ENCODE measurements around the gene BNC2.

The BNC2 gene

GRCh38 chr9:16551692-16552091 lies 318.8 kb downstream of the BNC2 start:
- no peak overlapping the region for H3K4me2 ChIP-seq (ENCODE audit: low read length)
- H3K27ac ChIP-seq, result no peak overlapping the region
- TF ChIP-seq, protein P1, sequence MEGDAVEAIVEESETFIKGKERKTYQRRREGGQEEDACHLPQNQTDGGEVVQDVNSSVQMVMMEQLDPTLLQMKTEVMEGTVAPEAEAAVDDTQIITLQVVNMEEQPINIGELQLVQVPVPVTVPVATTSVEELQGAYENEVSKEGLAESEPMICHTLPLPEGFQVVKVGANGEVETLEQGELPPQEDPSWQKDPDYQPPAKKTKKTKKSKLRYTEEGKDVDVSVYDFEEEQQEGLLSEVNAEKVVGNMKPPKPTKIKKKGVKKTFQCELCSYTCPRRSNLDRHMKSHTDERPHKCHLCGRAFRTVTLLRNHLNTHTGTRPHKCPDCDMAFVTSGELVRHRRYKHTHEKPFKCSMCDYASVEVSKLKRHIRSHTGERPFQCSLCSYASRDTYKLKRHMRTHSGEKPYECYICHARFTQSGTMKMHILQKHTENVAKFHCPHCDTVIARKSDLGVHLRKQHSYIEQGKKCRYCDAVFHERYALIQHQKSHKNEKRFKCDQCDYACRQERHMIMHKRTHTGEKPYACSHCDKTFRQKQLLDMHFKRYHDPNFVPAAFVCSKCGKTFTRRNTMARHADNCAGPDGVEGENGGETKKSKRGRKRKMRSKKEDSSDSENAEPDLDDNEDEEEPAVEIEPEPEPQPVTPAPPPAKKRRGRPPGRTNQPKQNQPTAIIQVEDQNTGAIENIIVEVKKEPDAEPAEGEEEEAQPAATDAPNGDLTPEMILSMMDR (IDR thresholded peaks at IDR 0.05), result no peak
- H3K4me3 ChIP-seq (ENCODE audit: low read depth, low read length), result no peak overlapping the region
- no peaks in the 10 kb centered on the region for H3K79me2 ChIP-seq
- no peak overlapping the region for H2AFZ ChIP-seq
- no peaks in the 10 kb centered on the region for H3K9me3 ChIP-seq (ENCODE audit: control insufficient read depth, low read length)
- no peak overlapping the region for H3K9ac ChIP-seq
- no peaks in the 10 kb centered on the region for H3K36me3 ChIP-seq (ENCODE audit: control insufficient read depth, insufficient read depth, low read length)
- no peaks in the 10 kb centered on the region for H3K27me3 ChIP-seq (ENCODE audit: control insufficient read depth, insufficient read depth, low read length)
- H3K4me1 ChIP-seq, result no peaks in the 10 kb centered on the region

DNA sequence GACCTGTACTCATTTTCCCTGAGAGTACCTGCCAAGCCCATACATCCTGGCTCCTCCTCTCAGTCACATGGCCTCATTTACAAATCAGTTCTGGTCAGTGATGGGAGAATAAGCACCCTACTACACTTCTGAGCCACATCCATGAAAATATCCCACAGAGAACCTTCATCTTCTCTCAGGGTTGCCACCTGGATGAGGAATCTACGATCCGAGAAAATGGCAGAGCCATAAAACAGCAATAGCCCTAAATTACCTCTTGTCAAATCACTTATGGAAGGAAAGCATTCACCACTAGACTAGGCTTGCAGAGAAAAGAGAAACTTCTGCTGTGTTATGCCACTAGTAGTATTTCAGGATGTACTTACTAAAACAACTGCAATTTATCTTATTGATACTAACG lies 324.8 kb downstream of the BNC2 start:
- H3K27ac ChIP-seq, result no peak overlapping the region
- no peak overlapping the region for H3K9ac ChIP-seq
- H3K4me1 ChIP-seq, result peaks cover 3% of the 10 kb centered on the region
- H3K4me2 ChIP-seq (ENCODE audit: low read length), result no peak overlapping the region
- no peak overlapping the region for H2AFZ ChIP-seq
- no peaks in the 10 kb centered on the region for H3K79me2 ChIP-seq
- H3K4me3 ChIP-seq (ENCODE audit: low read depth, low read length), result no peak overlapping the region
- TF ChIP-seq, protein P1 (IDR thresholded peaks at IDR 0.05), result no peak
- no peaks in the 10 kb centered on the region for H3K27me3 ChIP-seq (ENCODE audit: control insufficient read depth, insufficient read depth, low read length)
- no peaks in the 10 kb centered on the region for H3K9me3 ChIP-seq (ENCODE audit: control insufficient read depth, low read length)
- H3K36me3 ChIP-seq (ENCODE audit: control insufficient read depth, insufficient read depth, low read length), result no peaks in the 10 kb centered on the region

DNA sequence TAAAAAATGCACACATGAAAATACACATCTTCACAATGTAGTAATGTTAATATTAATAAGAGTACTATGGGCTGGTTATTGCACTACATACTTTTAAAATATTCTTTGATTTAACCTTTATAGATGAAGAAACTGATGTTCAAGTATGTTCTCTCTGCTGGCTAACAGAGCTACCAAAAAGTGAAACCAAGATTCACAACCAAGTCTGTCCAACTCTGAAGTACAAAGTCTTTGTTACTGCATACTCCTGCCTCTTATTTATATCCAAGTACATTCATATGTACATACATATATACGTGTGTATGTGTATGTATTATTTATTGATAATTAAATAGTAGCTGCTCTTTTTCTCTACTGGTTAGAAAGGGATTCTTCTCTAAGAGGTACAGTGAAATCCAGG lies 325.6 kb downstream of the BNC2 start:
- Histone ChIP-seq H3K9me3 (ENCODE audit: control insufficient read depth, low read length) (no peaks in the 10 kb centered on the region), H3K4me3 (ENCODE audit: low read depth, low read length) (no peak overlapping the region), H3K27ac (no peak overlapping the region), H3K9ac (no peak overlapping the region), H3K36me3 (ENCODE audit: control insufficient read depth, insufficient read depth, low read length) (no peaks in the 10 kb centered on the region), H2AFZ (no peak overlapping the region), H3K27me3 (ENCODE audit: control insufficient read depth, insufficient read depth, low read length) (no peaks in the 10 kb centered on the region), H3K4me1 (peaks cover 3% of the 10 kb centered on the region), H3K4me2 (ENCODE audit: low read length) (no peak overlapping the region), H3K79me2 (no peaks in the 10 kb centered on the region)
- TF ChIP-seq, protein P1 (IDR thresholded peaks at IDR 0.05), result no peak

GRCh38 chr9:16543686-16544085 lies 326.8 kb downstream of the BNC2 start:
- no peaks in the 10 kb centered on the region for H3K9me3 ChIP-seq (ENCODE audit: control insufficient read depth, low read length)
- no peaks in the 10 kb centered on the region for H3K36me3 ChIP-seq (ENCODE audit: control insufficient read depth, insufficient read depth, low read length)
- no peak overlapping the region for H3K4me3 ChIP-seq (ENCODE audit: low read depth, low read length)
- H3K27me3 ChIP-seq (ENCODE audit: control insufficient read depth, insufficient read depth, low read length), result no peaks in the 10 kb centered on the region
- no peaks in the 10 kb centered on the region for H3K79me2 ChIP-seq
- H2AFZ ChIP-seq, result no peak overlapping the region
- no peak overlapping the region for H3K4me2 ChIP-seq (ENCODE audit: low read length)
- TF ChIP-seq, protein P1 (IDR thresholded peaks at IDR 0.05), result no peak
- no peak overlapping the region for H3K9ac ChIP-seq
- no peak overlapping the region for H3K27ac ChIP-seq
- peaks cover 3% of the 10 kb centered on the region for H3K4me1 ChIP-seq

DNA sequence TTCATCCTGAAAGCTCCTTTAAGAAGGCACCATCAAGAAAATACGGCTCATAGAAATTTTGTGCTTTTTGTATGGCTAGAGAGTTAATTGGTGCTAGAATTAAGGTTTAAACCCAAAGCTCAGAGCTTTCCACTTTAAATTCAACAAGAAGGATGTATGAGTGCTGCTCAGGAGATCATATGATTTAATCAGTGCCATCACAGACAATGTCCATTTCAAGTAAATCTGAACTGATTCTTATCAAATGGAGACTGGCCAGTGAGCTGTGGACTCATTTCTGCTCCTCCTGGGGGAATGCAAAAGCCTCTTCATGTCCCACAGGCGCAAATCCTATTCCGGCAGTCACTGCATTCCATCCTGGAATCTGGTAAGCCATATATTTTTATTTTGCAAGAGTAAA lies 327.2 kb downstream of the BNC2 start:
- no peaks in the 10 kb centered on the region for H3K27me3 ChIP-seq (ENCODE audit: control insufficient read depth, insufficient read depth, low read length)

More for the DNA sequence above, 327.2 kb downstream of the BNC2 start:
- Histone ChIP-seq H2AFZ (no peak overlapping the region), H3K9ac (no peak overlapping the region), H3K4me2 (ENCODE audit: low read length) (no peak overlapping the region), H3K9me3 (ENCODE audit: control insufficient read depth, low read length) (no peaks in the 10 kb centered on the region), H3K36me3 (ENCODE audit: control insufficient read depth, insufficient read depth, low read length) (no peaks in the 10 kb centered on the region), H3K4me3 (ENCODE audit: low read depth, low read length) (no peak overlapping the region), H3K79me2 (no peaks in the 10 kb centered on the region), H3K4me1 (peaks cover 3% of the 10 kb centered on the region), H3K27ac (no peak overlapping the region)
- TF ChIP-seq, protein P1 (IDR thresholded peaks at IDR 0.05), result no peak

Data from parathyroid adenoma (tissue), 2 donors.